ENCODE data around the gene GRIA3.
"Not testable (repeated sequence)": the region's sequence is repeated elsewhere in the genome, so short reads cannot be mapped to it uniquely, and the experiment has no call there.

GRIA3 gene

DNA sequence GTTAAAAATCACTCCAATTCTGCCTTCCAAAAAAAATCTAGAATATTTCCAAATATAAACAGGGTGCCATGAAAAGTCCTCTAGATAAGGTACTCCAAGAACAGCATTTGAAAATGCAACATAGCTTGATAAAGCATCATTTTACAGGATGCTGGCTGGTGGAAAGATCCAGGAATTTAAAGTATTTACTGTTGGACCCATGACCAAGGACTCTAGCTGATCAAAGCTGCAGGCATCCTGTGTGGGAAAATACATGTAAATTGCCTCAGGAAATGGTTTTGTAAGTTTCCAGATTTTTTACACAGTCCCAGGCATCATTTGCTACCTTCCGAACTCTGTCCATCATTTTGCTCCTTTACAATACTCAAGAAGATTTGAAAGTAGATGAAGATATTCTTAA lies 164.4 kb downstream of the GRIA3 start:
- no peak for DNase-seq

DNA sequence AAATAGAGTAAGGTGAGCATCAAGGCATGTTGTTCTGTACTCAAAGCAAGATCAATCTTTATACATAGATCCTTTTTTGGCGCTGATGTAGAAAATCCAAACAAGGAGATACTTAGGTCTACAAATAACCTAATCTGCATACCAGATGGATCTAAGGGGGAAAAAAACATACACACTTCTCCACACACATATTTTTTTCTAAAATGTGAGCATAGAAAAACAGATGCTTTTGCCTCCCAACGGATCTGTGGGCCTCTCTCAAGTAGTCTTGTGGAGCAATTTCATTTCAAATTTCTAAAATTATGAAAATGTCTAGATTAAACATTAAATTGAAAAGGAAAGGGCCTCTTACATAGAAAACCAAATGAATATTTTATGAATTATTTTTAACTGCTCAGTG lies 166.1 kb downstream of the GRIA3 start:
- no peak for DNase-seq

DNA sequence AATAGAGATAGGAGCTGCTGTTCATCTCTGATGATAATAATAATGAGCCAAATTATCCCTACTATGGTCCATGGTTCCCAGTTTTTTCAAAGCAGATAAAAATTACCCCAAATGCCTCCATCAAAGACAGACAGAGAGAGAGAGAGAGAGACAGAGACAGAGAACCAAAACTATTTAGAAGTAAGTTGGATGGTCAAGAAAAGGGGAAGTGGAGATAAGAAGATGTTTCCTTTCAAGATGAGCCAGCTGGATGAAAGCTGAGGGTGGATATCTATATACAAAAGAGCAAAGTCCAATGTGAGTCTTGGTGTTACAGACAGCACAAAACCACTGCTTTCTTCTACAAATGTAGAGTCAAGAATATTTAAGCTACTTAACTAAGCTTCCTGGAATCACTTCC lies 173.9 kb downstream of the GRIA3 start:
- DNase-seq = no peak

DNA sequence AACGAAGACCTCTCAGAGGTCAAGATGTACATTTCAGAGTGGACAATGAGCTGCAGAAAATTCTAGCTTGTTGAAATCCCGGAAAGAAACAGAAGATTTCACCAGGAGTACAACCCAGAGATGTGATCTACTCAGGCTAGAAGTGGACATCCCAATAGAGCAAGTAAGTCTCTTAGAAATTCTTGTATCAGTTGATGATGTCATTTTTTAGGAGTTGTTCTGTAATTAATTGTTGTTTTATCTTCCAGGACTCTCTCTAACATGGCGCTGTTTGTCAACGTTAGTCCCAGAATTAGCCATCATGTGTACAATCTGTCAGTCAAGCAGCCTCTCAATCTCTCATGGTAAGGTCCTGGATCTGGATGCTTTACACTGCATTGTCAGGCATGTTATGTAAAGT lies 174.4 kb downstream of the GRIA3 start:
- no peak for DNase-seq

DNA sequence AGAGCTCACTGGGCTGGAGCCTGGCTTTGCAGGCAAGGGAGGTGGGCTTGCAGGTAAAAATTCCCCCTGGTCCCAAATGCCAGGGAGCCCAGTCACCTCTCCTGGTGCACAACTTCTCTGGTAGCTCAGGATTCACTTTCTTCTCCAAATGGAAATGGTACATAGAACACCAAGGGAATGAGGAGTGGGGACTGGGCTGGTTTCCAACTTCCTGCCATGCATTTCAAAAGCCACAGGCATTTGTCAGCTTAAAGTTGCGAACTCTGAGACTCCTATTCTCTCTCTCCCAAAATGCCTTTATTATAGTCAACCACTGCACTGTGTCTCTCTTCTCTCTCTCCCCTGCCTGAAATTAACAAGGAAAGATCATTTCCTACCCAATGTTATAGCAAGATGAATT lies 177.3 kb downstream of the GRIA3 start:
- DNase-seq = no peak

DNA sequence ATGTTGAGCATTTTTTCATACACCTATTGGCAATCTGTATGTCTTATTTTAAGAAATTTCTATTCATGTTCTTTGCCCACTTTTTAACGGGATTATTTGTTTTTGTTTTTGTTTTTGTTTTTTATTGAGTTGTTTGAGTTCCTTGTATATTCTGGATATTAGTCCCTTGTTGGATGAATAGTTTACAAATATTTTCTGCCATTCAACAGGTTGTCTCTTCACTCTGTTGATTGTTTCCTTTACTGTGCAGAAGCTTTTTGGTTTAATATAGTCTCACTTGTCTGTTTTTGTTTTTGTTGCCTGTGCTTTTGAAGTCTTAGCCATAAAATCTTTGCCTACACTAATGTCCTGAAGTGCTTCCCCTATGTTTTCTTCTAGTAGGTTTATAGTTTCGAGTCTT lies 202.1 kb downstream of the GRIA3 start:
- not testable (repeated sequence) for DNase-seq

DNA sequence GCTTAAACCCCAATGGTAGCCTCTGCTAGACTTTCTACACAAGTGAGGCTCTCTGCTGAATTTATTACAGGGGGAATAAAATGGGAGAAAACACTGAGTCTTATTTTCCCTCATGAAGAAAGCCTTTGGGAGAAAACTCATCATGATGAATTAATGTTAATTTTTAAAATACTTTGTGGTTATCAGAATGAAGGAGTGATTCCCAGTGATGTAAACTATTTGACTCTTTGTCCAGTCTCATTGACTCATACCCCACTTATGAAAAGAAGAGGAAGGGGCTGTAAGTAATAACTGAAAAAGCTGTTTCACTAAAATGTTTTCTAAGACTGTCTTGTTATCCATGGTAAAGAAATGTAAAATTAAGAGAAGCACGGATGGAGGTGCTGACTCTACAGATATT lies 208.8 kb downstream of the GRIA3 start:
- DNase-seq = no peak

DNA sequence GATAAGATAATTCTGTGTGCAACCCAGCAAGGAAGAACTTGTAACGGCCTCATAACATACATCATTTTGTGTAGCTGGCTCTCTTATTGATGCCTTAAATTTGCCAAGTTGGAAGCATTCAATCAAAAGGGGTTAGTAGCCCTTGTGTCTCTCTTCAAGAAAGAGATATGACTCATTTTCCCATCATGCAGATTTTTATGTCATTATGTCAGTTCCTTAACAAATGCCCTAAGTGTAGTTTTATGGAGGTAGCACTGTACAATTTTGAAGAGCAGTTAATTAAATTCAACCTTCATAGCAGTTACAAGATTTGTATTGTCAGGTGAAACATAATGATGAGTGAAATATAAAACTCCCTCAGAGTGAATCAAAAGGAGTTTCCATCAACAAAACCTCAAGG lies 215.6 kb downstream of the GRIA3 start:
- no peak for DNase-seq

DNA sequence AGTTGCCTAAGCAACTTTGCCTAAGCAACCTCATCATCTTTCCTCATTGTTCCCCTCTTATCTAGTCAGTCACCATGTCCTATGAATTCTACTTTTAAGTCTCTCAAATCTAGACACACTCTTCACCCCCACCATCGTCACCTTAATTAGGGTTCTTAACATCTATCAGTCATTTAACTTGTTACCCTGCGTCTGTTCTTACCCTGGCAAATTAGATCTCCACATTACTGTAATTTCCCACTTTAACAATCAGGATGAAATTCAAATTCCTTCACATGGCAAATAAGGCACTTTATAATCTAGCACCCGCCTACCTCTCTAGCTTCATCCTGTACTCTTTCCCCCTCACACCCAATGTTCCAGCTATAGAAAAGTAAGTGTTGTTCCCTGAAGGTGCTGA lies 221.2 kb downstream of the GRIA3 start:
- peak in 1 of 51 donors; percentile 5 for DNase-seq

DNA sequence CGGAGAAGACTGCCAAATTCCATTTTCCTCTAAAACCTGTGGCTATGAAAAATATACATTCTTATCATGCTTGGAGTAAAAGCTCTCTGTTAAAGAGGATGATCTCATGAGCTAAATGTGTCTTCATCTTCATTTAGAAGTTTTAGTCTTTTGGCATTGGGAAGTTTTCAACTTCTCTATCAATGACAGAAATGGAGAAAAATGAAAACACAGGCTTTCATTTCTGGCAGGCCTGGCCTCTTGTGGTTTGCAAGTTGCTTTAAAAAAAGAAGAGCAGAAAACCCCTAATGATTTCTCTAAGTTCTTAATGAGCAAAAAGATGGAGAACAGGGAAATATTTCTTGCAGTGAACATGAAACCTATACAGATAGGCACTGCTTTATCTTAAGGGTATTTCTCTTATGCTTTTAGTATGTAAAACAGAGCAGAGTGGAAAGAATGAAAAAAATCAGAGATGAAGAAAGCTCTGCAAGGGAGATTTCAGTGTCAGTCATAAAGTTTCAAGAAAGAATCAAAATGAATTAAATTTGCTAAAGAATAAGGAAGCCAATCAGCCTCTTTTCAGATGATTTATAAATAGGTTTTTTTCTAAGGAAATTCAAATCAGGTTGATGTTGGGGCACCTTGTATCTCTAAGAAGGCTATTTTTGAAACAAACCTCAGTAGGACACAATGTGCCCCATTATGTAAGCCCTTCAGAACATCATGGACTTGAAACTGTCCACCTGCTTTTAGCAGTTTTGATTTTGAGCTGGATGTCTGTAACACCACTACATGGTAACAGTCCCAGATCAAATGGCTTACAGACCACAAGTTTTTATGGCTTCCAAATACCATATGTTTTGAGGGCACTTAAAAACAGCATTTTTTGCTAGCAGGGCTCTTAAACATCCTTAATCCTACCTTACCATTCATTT lies 225.0 kb downstream of the GRIA3 start:
- no peak for DNase-seq

DNA sequence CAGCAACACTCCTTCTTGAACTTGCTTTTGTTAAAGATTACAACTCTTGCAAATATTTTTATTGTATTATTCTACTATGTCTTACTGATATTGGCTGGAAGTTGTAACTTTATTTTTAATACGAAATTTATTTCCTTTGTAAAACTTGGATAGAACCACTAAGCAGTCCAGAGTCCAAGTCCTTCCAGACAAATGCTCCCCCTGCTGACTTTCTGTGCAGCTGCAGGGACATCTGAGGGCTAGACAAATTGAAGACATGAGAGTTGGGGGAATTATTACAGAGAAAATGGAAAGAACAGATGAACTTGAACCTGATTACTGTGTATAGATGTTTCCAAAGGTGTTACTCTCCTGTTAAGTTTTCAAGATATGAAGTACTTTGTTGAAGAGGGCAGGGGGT lies 238.8 kb downstream of the GRIA3 start:
- DNase-seq = peak in 17 of 51 donors; percentile 0 to 19 (median 0)

DNA sequence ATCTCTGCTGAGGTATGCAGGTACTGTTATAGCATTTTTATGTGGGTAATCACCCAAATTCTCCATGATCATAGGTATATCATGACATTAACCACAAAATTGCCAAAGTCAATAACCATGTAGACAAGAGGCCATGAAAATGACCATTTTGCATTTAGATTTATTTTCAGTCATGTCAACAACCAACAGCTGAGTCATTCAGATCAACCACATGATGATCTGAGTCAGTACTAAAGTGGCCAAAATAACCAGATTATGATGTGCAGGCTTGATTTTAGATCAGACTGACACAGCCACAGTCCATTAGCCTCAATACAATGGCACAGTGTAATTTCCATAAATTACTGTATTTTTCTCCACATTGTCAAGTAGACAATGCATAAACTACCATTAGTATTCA lies 240.5 kb downstream of the GRIA3 start:
- DNase-seq = no peak

DNA sequence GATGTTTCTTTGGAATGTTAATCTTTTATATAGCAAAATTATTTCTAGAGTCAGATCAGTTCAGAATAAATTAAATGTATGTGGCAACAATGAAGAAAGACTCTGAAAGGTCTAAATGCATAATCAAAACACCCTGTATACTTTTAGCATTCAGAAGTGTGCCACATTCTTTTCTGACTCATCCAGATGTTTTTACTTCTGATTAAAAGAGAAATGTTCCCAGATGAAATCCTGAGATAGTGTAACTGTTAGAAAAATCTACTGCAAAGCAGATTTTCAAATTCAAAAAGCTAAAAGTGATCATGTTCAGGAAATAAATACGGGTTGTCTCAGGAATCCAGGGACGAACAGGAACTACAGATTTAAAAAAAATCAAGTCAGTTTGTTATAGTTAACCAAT lies 241.4 kb downstream of the GRIA3 start:
- DNase-seq = no peak

DNA sequence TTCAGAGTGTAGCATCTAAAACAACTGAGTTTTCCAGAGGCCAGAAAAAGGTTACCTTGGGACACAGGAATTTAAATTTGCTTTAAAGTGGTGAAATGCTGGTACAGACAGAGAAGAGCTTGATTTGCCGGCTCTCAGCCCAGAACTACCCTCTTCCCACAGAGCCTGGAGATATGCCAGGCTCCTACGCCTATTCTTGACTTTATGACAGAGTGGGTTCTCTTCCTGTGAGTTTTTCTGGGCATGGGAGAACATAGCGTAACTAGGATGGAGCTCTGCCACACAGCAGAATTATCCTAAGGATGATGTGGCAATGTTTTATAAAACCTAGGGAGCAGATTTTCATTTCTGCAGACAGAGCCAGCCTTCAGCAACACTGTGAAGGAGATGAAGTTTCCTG lies 241.8 kb downstream of the GRIA3 start:
- peak in 7 of 51 donors; percentile 0 to 29 (median 0) for DNase-seq

DNA sequence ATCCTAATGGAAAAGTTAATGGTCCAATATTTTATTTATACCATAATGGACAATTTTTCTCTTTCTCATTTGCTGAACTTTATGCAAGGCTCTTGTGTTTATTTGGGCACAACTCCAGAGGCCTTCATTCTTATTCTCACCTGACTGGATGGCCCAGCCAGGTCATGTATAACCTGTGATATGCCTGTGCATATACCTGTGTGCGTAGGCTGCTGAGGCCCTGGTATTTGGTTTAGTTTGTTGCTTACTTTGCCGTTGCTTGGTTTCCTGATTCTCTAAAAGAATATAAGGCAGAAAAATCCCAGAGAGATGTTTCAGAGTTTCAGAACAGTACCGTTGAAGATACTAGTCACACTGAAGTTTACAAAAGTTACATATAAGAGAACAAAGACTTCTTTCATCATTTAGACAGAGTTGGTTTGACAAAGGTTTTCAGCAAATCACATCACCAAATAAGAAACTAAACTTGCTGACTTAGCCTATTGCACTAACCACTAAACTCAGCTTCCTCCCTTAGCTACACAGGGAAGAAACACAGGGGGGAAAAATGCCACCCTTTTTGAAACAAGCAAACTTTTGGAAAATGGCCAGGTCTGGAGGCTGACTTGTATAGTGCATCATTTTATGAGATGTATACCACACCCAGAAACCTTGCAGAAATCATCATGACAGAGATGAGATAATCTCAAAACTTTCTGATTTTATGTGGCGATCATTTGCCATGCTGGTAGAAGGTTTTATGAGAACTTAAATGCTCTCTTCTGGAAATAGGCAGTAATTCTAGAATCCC lies 248.5 kb downstream of the GRIA3 start:
- DNase-seq = no peak

DNA sequence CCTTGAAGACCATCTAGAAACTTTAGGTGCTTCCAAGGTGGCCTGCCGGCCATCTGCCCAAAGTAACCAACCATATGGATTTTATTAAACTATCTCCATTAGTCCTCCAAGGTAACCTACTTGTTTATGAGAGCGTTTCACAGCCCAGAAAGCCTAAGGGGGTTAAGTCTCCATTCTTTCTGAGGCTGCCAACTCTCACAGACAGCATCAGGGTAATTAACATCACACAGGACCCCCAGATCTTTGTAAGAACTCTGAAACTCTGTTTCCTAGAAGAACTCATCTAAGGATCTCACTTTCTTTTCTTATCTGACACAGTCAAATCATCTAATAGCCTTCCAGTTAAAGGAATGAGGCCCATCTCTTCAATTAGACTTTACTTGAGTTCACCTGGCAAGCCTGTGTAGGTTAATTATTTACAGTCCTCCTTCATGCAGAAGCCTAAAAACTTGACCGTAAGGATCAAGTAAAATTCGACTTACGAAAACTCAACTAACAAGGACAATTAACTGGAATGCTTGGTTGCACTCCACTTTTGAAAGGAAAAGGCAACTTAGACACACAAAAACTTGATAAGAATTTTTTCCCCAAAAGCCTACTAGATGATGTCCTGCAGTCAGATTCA lies 252.5 kb downstream of the GRIA3 start:
- DNase-seq = no peak

DNA sequence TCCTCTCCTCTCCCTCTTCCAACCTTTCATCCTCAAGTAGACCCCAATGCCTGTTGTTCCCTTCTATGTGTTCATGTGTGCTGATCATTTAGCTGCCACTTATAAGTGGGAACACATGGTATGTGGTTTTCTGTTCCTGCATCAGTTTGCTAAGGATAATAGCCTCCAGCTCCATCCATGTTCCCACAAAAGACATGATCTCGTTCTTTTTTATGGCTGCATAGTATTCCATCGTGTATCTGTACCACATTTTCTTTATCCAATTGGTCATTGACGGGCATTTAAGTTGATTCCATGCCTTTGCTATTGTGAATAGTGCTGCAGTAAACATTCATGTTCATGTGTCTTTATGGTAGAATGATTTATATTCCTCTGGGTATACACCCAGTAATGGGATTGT lies 255.8 kb downstream of the GRIA3 start:
- DNase-seq = not testable (repeated sequence)

DNA sequence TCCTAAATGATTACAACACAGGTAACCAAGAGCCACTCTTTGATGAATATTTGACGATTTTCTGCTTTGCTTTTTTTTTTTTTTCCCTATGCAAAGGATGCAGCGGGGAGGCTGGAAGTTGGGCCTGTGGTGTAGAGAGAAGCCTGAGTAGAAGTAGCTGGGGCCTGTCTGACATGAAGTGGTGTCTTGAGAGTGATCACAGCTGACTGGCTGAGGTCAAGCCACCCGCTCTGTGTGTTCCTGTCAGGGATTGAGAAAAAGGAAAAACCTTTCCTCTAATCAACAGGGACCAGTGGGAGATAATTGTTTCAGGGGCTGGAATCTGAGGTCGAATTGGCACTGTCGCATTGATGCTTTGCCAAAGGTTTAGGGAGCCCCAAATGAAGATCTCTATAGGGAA lies 258.7 kb downstream of the GRIA3 start:
- DNase-seq = no peak

DNA sequence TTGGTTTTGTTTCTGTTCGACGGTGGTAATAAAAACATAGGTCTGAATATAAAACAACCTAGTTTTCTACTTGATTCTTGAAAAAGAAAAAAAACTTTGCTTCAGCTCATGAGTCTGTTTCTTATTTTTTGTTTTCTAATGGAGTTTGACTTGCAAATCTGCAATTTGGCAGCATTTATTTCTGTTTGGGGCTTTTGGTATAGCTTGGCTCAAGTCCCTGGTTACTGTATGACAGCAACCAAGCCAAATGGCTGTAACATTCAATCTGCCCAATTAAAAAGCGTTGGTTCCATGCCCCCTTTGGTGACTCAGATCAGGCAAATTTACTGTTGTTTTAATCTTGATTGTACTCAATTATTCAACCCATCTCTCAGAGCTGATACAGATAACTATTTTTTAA lies 263.4 kb downstream of the GRIA3 start:
- DNase-seq = no peak

DNA sequence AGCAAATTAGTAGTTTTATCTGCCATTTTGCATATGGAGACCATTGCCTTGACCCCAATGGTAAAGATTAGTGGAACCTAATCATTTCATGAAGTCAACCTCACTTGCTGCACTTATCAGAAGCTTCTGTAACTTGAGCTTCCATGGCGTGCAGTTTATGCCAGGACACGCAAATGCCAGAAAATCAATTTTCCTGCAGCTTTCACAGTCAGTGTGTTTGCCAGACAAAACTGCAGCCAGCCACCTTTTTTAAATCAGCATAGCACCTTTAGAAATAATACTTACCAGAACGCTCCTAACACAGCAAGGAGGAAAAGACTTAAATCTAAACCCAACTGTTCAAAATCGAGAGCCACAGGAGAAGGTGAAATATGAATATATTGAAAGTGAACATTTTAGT lies 265.3 kb downstream of the GRIA3 start:
- no peak for DNase-seq

DNA sequence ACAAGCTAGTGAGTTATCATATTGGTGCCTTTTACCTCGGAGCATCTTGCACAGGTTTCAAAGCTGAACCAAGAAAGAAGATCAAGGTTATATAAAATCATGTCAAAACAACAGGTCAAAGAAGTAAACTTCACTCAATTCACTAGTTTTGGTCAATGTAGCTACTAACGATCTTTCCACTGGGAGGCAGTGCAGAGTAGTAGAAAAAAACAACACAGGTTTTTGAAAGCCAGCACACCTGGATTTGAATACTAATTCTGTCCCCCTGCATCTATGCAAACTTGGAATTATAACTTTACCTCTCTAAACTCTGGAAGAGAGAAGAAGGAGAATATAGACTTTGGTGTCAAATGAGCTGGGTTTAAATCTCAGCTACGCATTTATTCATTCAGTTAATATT lies 266.1 kb downstream of the GRIA3 start:
- no peak for DNase-seq

DNA sequence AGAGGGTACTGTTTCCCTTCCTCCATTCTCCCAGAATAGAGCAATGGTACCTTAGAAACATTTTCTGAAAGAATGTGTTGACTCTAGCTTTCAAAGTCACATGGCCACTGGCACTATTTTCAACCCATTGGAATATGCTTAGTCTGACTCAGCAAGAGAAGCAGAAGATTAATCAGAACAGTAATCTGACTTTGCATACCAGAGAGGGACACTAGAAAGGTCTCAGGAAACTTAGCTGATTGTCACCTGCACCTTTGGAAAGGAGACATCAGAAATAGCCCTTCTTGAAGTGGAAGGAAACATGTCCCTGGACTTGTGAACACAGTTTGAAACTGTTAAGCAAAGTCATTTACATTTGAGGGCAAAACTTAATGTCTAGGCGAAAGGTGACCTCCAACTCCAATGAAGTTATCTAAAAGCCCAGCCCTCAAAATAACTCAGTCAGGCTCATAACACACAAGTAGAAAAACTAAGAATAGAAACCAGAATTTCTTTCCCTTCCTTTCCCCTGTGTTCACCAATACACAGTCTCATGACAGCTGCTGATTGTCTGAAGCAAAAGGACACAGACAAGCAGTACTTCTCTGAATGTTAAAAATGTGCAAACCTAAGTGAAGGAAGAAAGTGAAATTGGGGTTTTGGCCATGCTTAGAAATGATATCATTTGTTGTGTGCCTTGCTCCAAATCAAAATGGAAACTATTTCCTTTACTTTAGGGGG lies 270.8 kb downstream of the GRIA3 start:
- DNase-seq = no peak
